Right atrium auricular region (tissue), 2 donors: ENCODE data around the gene PANK1. TPM values are rescaled to one million over a fixed set of nuclear protein-coding genes. Genes with fewer than 3 reads are reported as not detected.

Experiments used
- DNase-seq: peaks from one replicate; pipeline ENCODE4 v3.0.0-alpha.2; 2019; ENCODE audit warnings: low spot score
- H3K27ac ChIP-seq, 2 donors: fragments of 200-600 bp; sonication (generic); 1 replicate in 1 of 2; 2 replicates in 1 of 2; pipeline ENCODE4 v1.5.1; 2016 to 2019
- H3K27me3 ChIP-seq, 2 donors: fragments of 200-600 bp; sonication (generic); one replicate each; pipeline versions ENCODE4 v1.5.1 to v1.6.0; 2017 to 2019
- H3K36me3 ChIP-seq: fragments of 200-600 bp; sonication (generic); one replicate; pipeline ENCODE4 v1.5.1; 2016
- H3K4me1 ChIP-seq, 2 donors: fragments of 200-600 bp; sonication (generic); one replicate each; pipeline versions ENCODE4 v1.5.1 to v1.6.0; 2017 to 2019
- H3K4me3 ChIP-seq, 2 donors: fragments of 200-600 bp; sonication (generic); 1 replicate in 1 of 2; 2 replicates in 1 of 2; pipeline ENCODE4 v1.5.1; 2017 to 2019; ENCODE audit warnings: mild to moderate bottlenecking in 1 of 2, moderate library complexity in 1 of 2
- H3K9me3 ChIP-seq, 2 donors: fragments of 200-600 bp; sonication (generic); one replicate each; pipeline ENCODE4 v1.5.1; 2019
- CTCF ChIP-seq, 2 donors: fragments of 200-600 bp; sonication (generic); IDR thresholded peaks; one replicate each; pipeline ENCODE4 v1.5.1; 2019; ENCODE audit warnings: antibody characterized with exemption in 2 of 2
- total RNA-seq, 2 donors: library from RNA; depleted of rRNA; stranded (reverse); fragments of >200 nt; gene quantifications; one replicate each; pipeline ENCODE4 v1.1.0, GENCODE V29; 2016

The PANK1 gene
- total RNA-seq: 10 to 100 TPM in 1 of 2 donors, 1 to 10 TPM in 1; 7.4 to 15.5 TPM

- no peak for TF ChIP-seq CTCF (IDR thresholded peaks at IDR 0.05)
- Histone ChIP-seq H3K36me3 (no peaks in the 10 kb centered on the region), H3K27me3 (no peaks in the 10 kb centered on the region), H3K4me1 (peaks cover 0 to 15% of the 10 kb centered on the region in 2 donors), H3K27ac (peak within 1 kb of the TSS; percentile 95 to 99), H3K4me3 (peak within 1 kb of the TSS; percentile 90 to 94), H3K9me3 (no peaks in the 10 kb centered on the region)
- peak; percentile 83 for DNase-seq
These were observed at the start of gene PANK1 for GRCh38 chr10:89644967-89645741. Gene PANK1 (minus strand): TSS chr10:89645242. CDS start chr10:89644891, 351 bp downstream.

- Histone ChIP-seq H3K36me3 (no peaks in the 10 kb centered on the region), H3K27me3 (no peaks in the 10 kb centered on the region), H3K9me3 (no peaks in the 10 kb centered on the region), H3K4me3 (no peak overlapping the region), H3K4me1 (no peaks in the 10 kb centered on the region), H3K27ac (no peak overlapping the region)
- DNase-seq: no peak
- no peak for TF ChIP-seq CTCF (IDR thresholded peaks at IDR 0.05)
These were observed 48.1 kb upstream of the PANK1 start for GRCh38 chr10:89693176-89693575.

GRCh38 chr10:89692416-89692815, 47.4 kb upstream of the PANK1 start:
- Histone ChIP-seq H3K4me1 (no peaks in the 10 kb centered on the region), H3K27me3 (no peaks in the 10 kb centered on the region), H3K9me3 (no peaks in the 10 kb centered on the region), H3K4me3 (no peak overlapping the region), H3K36me3 (no peaks in the 10 kb centered on the region), H3K27ac (no peak overlapping the region)
- no peak for DNase-seq
- no peak for TF ChIP-seq CTCF (IDR thresholded peaks at IDR 0.05)

GRCh38 chr10:89690027-89690426, 45.0 kb upstream of the PANK1 start:
- Histone ChIP-seq H3K27me3 (no peaks in the 10 kb centered on the region), H3K4me1 (no peaks in the 10 kb centered on the region), H3K4me3 (no peak overlapping the region), H3K27ac (no peak overlapping the region), H3K36me3 (no peaks in the 10 kb centered on the region), H3K9me3 (no peaks in the 10 kb centered on the region)
- TF ChIP-seq CTCF (IDR thresholded peaks at IDR 0.05): no peak
- DNase-seq: no peak

- Histone ChIP-seq H3K27ac (no peak overlapping the region), H3K9me3 (no peaks in the 10 kb centered on the region), H3K4me3 (no peak overlapping the region), H3K27me3 (no peaks in the 10 kb centered on the region), H3K36me3 (no peaks in the 10 kb centered on the region), H3K4me1 (no peaks in the 10 kb centered on the region)
- no peak for DNase-seq
- TF ChIP-seq CTCF (IDR thresholded peaks at IDR 0.05): no peak
These were observed 40.9 kb upstream of the PANK1 start for GRCh38 chr10:89685936-89686335.

- no peaks in the 10 kb centered on the region for H3K9me3 ChIP-seq
These were observed 39.6 kb upstream of the PANK1 start for GRCh38 chr10:89684604-89685003.

More at GRCh38 chr10:89684604-89685003, 39.6 kb upstream of the PANK1 start:
- H3K27me3 ChIP-seq: no peaks in the 10 kb centered on the region
- no peak overlapping the region for H3K27ac ChIP-seq
- H3K4me1 ChIP-seq: no peaks in the 10 kb centered on the region
- no peak for DNase-seq
- no peaks in the 10 kb centered on the region for H3K36me3 ChIP-seq
- no peak overlapping the region for H3K4me3 ChIP-seq
- TF ChIP-seq CTCF (IDR thresholded peaks at IDR 0.05): no peak
